Measurements from ENCODE around the gene GARRE1.
"Not testable (repeated sequence)": the region's sequence is repeated elsewhere in the genome, so short reads cannot be mapped to it uniquely, and the experiment has no call there.

The GARRE1 gene

GRCh38 chr19:34230820-34231219 is 23.5 kb upstream of the GARRE1 start:
- intact Hi-C loops (cut with DNase I), result loop anchor here (10.0 kb wide), 1 partner anchor 114 kb away; no protein-coding TSS in a partner anchor
- peak in 3 of 10 donors; percentile 41 to 86 (median 46) for DNase-seq

GRCh38 chr19:34231439-34231838 is 22.9 kb upstream of the GARRE1 start:
- intact Hi-C loops (cut with DNase I), result loop anchor here (10.0 kb wide), 1 partner anchor 113 kb away; no protein-coding TSS in a partner anchor
- DNase-seq, result no peak

- DNase-seq, result peak in 6 of 10 donors; percentile 35 to 73 (median 50)
- intact Hi-C loops (cut with DNase I), result loop anchor here (10.0 kb wide), 1 partner anchor 112 kb away; no protein-coding TSS in a partner anchor
Measured at GRCh38 chr19:34232566-34233481, 21.5 kb upstream of the GARRE1 start.

- DNase-seq, result no peak
- intact Hi-C loops (cut with DNase I), result loop anchor here (10.0 kb wide), 1 partner anchor 109 kb away; no protein-coding TSS in a partner anchor
Measured at GRCh38 chr19:34235425-34235940, 18.9 kb upstream of the GARRE1 start.

GRCh38 chr19:34236035-34236987 is 18.0 kb upstream of the GARRE1 start:
- intact Hi-C loops (cut with DNase I), result loop anchor here (10.0 kb wide), 1 partner anchor 108 kb away; no protein-coding TSS in a partner anchor
- DNase-seq, result no peak

- intact Hi-C loops (cut with DNase I), result loop anchor here (10.0 kb wide), 1 partner anchor 108 kb away; no protein-coding TSS in a partner anchor
- no peak for DNase-seq
Measured at GRCh38 chr19:34237283-34237682, 17.1 kb upstream of the GARRE1 start.

GRCh38 chr19:34237939-34238338 is 16.4 kb upstream of the GARRE1 start:
- no peak for DNase-seq
- intact Hi-C loops (cut with DNase I), result loop anchor here (10.0 kb wide), 1 partner anchor 107 kb away; no protein-coding TSS in a partner anchor

GRCh38 chr19:34241513-34242337 is 12.6 kb upstream of the GARRE1 start:
- intact Hi-C loops (cut with DNase I), result no loop called here
- DNase-seq, result no peak

GRCh38 chr19:34243138-34243875 is 11.0 kb upstream of the GARRE1 start:
- intact Hi-C loops (cut with DNase I); DNase-seq: not testable (repeated sequence)

- no peak for DNase-seq
- intact Hi-C loops (cut with DNase I), result no loop called here
Measured at GRCh38 chr19:34243876-34244578, 10.3 kb upstream of the GARRE1 start.

- no peak for DNase-seq
- intact Hi-C loops (cut with DNase I), result no loop called here
Measured at GRCh38 chr19:34244611-34245299, 9.6 kb upstream of the GARRE1 start.

- intact Hi-C loops (cut with DNase I), result no loop called here
Measured at GRCh38 chr19:34246340-34246739, 8.0 kb upstream of the GARRE1 start.

GRCh38 chr19:34248941-34249340 is 5.4 kb upstream of the GARRE1 start:
- intact Hi-C loops (cut with DNase I), result no loop called here
- DNase-seq, result no peak

More at GRCh38 chr19:34246340-34246739, 8.0 kb upstream of the GARRE1 start:
- no peak for DNase-seq

GRCh38 chr19:34253167-34253566 is 1.2 kb upstream of the GARRE1 start:
- DNase-seq, result peak in 2 of 10 donors; percentile 34 to 55
- intact Hi-C loops (cut with DNase I), result loop anchor here (10.0 kb wide), 1 partner anchor 82 kb away; no protein-coding TSS in a partner anchor

- DNase-seq, result peak in 1 of 10 donors; percentile 67
- intact Hi-C loops (cut with DNase I), result loop anchor here (10.0 kb wide), 1 partner anchor 81 kb away; no protein-coding TSS in a partner anchor
Measured at GRCh38 chr19:34253681-34254045, 691 bp upstream of the GARRE1 start.

GRCh38 chr19:34254698-34255432 is 511 bp downstream of the GARRE1 start:
- intact Hi-C loops (cut with DNase I), result loop anchor here (10.0 kb wide), 1 partner anchor 80 kb away; no protein-coding TSS in a partner anchor

More at GRCh38 chr19:34254698-34255432, 511 bp downstream of the GARRE1 start:
- DNase-seq, result peak in 7 of 10 donors; percentile 33 to 92 (median 56)

Data from posterior cingulate gyrus (tissue), 11 donors.